Calu3 (cell line): ENCODE measurements around the gene LYZL1. TPM values are rescaled to one million over a fixed set of nuclear protein-coding genes. Genes with fewer than 3 reads are reported as not detected.

Experiments
- BruUV-seq: library from RNA; stranded (reverse); fragments of 400-500 nt; replicated peaks from 2 replicates; lab custom pipeline; 2021; lab: Mats Ljungman, UMichigan
- CTCF ChIA-PET: fragments of 300-600 bp; sonication (Branson Sonifier 250); formaldehyde crosslinking; loops from one replicate; lab custom pipeline; 2022; ENCODE audit warnings: antibody characterized with exemption; lab: Charles Lee
- DNase-seq: peaks from one replicate; pipeline ENCODE4 v3.0.0; 2022
- H3K27ac Mint-ChIP-seq: one replicate; pipeline ENCODE4 v1.8.0; 2022; ENCODE audit warnings: mixed read lengths; ENCODE audit not compliant: unreplicated experiment
- H3K27me3 Mint-ChIP-seq: one replicate; pipeline ENCODE4 v1.8.0; 2022; ENCODE audit warnings: mixed read lengths; ENCODE audit not compliant: unreplicated experiment
- H3K36me3 Mint-ChIP-seq: one replicate; pipeline ENCODE4 v1.8.0; 2022; ENCODE audit warnings: mild to moderate bottlenecking, moderate library complexity, mixed read lengths; ENCODE audit not compliant: insufficient read depth, unreplicated experiment
- H3K4me1 Mint-ChIP-seq: one replicate; pipeline ENCODE4 v1.8.0; 2022; ENCODE audit warnings: mild to moderate bottlenecking, low read depth, mixed read lengths; ENCODE audit not compliant: unreplicated experiment
- H3K4me3 Mint-ChIP-seq: one replicate; pipeline ENCODE4 v1.8.0; 2022; ENCODE audit warnings: mild to moderate bottlenecking, low read depth, moderate library complexity, mixed read lengths; ENCODE audit not compliant: unreplicated experiment
- H3K9me3 Mint-ChIP-seq: one replicate; pipeline ENCODE4 v1.8.0; 2022; ENCODE audit warnings: low read depth, mixed read lengths; ENCODE audit not compliant: unreplicated experiment
- intact Hi-C: fragments of 100-400 bp; cut with micrococcal nuclease; formaldehyde crosslinking; loops from one replicate; pipeline ENCODE4 v1.10.0; 2022; ENCODE audit not compliant: unreplicated experiment
- total RNA-seq: library from RNA; stranded (reverse); gene quantifications from 2 replicates; pipeline ENCODE4 v1.2.3, GENCODE V29; 2022
- TF ChIP-seq, protein P1 (sequence below): fragments of 200-600 bp; IDR thresholded peaks from one replicate; pipeline ENCODE4 v1.8.0; 2022; ENCODE audit warnings: antibody characterized with exemption; ENCODE audit not compliant: unreplicated experiment

The LYZL1 gene
- total RNA-seq, 1 experiment from 2014 or later: not detected

DNA sequence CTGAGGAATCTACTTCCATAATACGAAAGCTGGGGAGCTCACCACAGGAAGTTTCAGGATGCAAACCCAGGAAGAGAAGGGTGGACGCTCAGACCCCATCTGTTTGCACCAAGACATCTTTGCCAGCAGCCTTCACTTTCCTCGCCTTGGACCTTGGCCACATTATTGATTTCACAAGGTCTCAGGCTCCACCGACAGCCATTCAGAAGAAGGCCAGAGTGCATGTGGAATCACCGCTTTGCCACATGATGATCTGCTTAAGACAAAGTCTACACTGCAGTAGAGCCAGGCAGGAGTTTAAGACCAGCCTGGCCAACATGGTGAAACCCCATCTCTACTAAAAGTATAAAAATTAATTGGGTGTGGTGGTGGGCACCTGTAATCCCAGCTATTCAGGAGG lies 60.0 kb downstream of the LYZL1 start:
- H3K27ac Mint-ChIP-seq: no peak overlapping the region
- intact Hi-C loops: no loop called here
- H3K36me3 Mint-ChIP-seq: no peaks in the 10 kb centered on the region
- peaks cover 36% of the 10 kb centered on the region for H3K27me3 Mint-ChIP-seq
- CTCF ChIA-PET: no interaction called here
- no TSS peak for BruUV-seq
- H3K9me3 Mint-ChIP-seq: no peaks in the 10 kb centered on the region
- TF ChIP-seq, protein P1, sequence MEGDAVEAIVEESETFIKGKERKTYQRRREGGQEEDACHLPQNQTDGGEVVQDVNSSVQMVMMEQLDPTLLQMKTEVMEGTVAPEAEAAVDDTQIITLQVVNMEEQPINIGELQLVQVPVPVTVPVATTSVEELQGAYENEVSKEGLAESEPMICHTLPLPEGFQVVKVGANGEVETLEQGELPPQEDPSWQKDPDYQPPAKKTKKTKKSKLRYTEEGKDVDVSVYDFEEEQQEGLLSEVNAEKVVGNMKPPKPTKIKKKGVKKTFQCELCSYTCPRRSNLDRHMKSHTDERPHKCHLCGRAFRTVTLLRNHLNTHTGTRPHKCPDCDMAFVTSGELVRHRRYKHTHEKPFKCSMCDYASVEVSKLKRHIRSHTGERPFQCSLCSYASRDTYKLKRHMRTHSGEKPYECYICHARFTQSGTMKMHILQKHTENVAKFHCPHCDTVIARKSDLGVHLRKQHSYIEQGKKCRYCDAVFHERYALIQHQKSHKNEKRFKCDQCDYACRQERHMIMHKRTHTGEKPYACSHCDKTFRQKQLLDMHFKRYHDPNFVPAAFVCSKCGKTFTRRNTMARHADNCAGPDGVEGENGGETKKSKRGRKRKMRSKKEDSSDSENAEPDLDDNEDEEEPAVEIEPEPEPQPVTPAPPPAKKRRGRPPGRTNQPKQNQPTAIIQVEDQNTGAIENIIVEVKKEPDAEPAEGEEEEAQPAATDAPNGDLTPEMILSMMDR: no peak
- H3K4me1 Mint-ChIP-seq: no peaks in the 10 kb centered on the region
- no peak overlapping the region for H3K4me3 Mint-ChIP-seq
- no peak for DNase-seq

DNA sequence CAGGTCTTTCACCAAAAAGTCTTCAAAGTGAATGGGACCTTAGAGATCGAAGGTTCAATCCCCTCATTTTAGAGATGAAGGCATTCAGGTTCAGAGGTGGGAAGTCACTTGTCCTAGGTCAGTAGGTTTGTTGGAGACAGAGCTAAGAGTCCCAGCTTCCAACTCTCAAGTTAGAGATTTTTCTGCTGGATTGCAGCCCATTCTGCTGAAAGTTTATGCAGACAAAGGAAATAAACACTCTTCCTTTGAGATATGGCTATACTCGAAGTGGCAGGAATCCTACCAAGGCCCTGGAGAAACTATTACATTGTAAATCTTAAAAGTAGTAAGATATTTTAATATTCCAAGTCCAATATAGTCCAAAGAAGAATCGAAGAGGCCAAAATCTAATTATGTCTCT lies 64.4 kb downstream of the LYZL1 start:
- H3K4me3 Mint-ChIP-seq: no peak overlapping the region
- no peaks in the 10 kb centered on the region for H3K36me3 Mint-ChIP-seq
- intact Hi-C loops: no loop called here
- H3K4me1 Mint-ChIP-seq: peaks cover 11% of the 10 kb centered on the region
- CTCF ChIA-PET: no interaction called here
- DNase-seq: no peak
- TF ChIP-seq, protein P1: no peak
- no peaks in the 10 kb centered on the region for H3K9me3 Mint-ChIP-seq
- H3K27ac Mint-ChIP-seq: no peak overlapping the region
- BruUV-seq: no TSS peak
- peaks cover 6% of the 10 kb centered on the region for H3K27me3 Mint-ChIP-seq

DNA sequence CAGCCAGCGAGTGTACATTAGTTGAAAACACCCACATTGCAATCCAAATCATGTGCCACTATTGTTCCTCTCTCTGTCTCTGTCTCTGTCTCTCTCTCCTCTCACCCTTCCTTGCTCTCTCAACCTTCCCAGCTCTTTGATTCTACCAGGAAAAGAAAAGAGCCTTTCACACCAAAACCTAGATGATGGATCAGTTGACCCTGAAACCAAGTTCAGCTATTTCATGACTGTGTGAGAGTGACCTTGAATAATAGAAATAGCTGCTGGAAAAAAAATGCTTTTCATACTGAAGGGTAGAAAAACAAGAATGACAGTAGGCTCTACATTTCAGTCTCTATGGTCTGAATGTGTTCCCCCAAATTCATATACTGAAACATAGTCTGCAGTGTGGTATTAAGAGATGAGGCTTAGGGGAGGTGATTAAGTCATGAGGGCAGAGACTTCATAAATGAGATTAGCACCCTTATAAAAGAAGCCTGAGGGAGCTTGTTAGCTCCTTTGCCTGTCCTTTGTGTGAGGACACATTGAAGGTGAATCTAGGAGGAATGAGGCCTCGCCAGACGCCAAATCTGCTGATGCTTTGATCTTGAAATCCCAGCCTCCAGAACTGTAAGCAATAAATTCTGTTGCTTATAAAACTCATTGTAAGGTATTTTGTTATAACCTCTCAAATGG lies 65.2 kb downstream of the LYZL1 start:
- Mint-ChIP-seq H3K27ac (no peak overlapping the region), H3K4me1 (peaks cover 18% of the 10 kb centered on the region), H3K9me3 (no peaks in the 10 kb centered on the region), H3K36me3 (no peaks in the 10 kb centered on the region), H3K4me3 (no peak overlapping the region), H3K27me3 (no peaks in the 10 kb centered on the region)
- intact Hi-C loops: no loop called here
- TF ChIP-seq, protein P1: no peak
- no TSS peak for BruUV-seq
- DNase-seq: no peak
- CTCF ChIA-PET: no interaction called here

DNA sequence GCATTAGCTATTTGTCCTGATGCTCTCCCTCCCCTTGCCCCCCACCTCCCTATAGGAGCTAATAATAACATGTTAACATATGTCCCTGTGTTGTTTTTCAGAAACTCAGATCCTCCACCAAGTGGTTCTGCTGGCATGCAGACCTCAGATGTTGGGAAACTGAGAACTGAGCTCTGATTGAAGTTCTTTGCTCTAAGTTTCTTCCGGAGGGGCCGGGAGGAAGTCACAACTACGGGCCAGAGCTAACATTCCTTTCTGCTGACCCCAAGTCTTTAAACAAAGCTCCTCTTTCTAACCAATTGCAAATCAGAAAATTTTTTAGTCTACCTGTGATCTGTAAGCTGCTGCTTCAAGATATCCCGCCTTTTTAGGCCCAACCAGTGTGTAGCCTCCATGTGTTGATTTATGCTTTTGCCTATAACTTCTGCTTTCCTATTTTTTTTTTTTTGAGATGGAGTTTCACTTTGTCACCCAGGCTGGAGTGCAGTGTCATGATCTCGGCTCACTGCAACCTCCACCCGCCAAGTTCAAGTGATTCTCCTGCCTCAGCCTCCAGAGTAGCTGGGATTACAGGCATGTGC lies 66.6 kb downstream of the LYZL1 start:
- H3K27me3 Mint-ChIP-seq: no peaks in the 10 kb centered on the region
- no peak overlapping the region for H3K27ac Mint-ChIP-seq
- BruUV-seq: no TSS peak
- TF ChIP-seq, protein P1: no peak
- DNase-seq: no peak
- CTCF ChIA-PET: no interaction called here
- no peaks in the 10 kb centered on the region for H3K9me3 Mint-ChIP-seq
- H3K4me3 Mint-ChIP-seq: no peak overlapping the region
- intact Hi-C loops: no loop called here
- peaks cover 23% of the 10 kb centered on the region for H3K4me1 Mint-ChIP-seq
- no peaks in the 10 kb centered on the region for H3K36me3 Mint-ChIP-seq
